GM23248 (cell line): ENCODE measurements around the gene LIN37. TPM values are rescaled to one million over a fixed set of nuclear protein-coding genes. Genes with fewer than 3 reads are reported as not detected.

ENCODE experiments used
- DNase-seq: peaks from one replicate; pipeline ENCODE4 v3.0.0-alpha.2; 2015
- H2AFZ ChIP-seq: fragments of 200-600 bp; sonication (generic); 2 replicates; pipeline ENCODE4 v1.6.1; 2016; ENCODE audit warnings: antibody characterized with exemption
- H3F3A ChIP-seq: fragments of 200-600 bp; sonication (generic); 2 replicates; pipeline ENCODE4 v1.6.1; 2016; ENCODE audit warnings: mild to moderate bottlenecking, antibody characterized with exemption, mixed run types; ENCODE audit not compliant: insufficient read depth
- H3K27ac ChIP-seq: fragments of 200-600 bp; sonication (generic); 2 replicates; pipeline ENCODE4 v1.5.1; 2016; ENCODE audit warnings: mild to moderate bottlenecking
- H3K27me3 ChIP-seq: fragments of 200-600 bp; sonication (generic); replicated peaks from 2 replicates; pipeline ENCODE4 v1.6.1; 2016; ENCODE audit warnings: mild to moderate bottlenecking; ENCODE audit not compliant: insufficient read depth
- H3K36me3 ChIP-seq: fragments of 200-600 bp; sonication (generic); 2 replicates; pipeline ENCODE4 v1.6.1; 2016; ENCODE audit warnings: low read depth, mild to moderate bottlenecking
- H3K4me1 ChIP-seq: fragments of 200-600 bp; sonication (generic); 2 replicates; pipeline ENCODE4 v1.6.1; 2016; ENCODE audit warnings: mild to moderate bottlenecking; ENCODE audit not compliant: insufficient read depth
- H3K4me2 ChIP-seq: fragments of 200-600 bp; sonication (generic); one replicate; pipeline ENCODE4 v1.6.1; 2016; ENCODE audit warnings: mild to moderate bottlenecking; ENCODE audit not compliant: unreplicated experiment
- H3K4me3 ChIP-seq: fragments of 200-600 bp; sonication (generic); 2 replicates; pipeline ENCODE4 v1.5.1; 2016; ENCODE audit warnings: mild to moderate bottlenecking
- H3K79me2 ChIP-seq: fragments of 200-600 bp; sonication (generic); 2 replicates; pipeline ENCODE4 v1.6.1; 2016; ENCODE audit warnings: mild to moderate bottlenecking; ENCODE audit not compliant: insufficient read depth
- H3K9ac ChIP-seq: fragments of 200-600 bp; sonication (generic); 2 replicates; pipeline ENCODE4 v1.6.1; 2016; ENCODE audit warnings: mild to moderate bottlenecking
- H3K9me2 ChIP-seq: fragments of 200-600 bp; sonication (generic); 2 replicates; pipeline ENCODE4 v1.6.1; 2016; ENCODE audit warnings: mixed run types, mild to moderate bottlenecking, moderate library complexity; ENCODE audit not compliant: insufficient read depth
- H3K9me3 ChIP-seq: fragments of 200-600 bp; sonication (generic); one replicate; pipeline ENCODE4 v1.6.1; 2017; ENCODE audit warnings: low read depth
- H4K20me1 ChIP-seq: fragments of 200-600 bp; sonication (generic); 2 replicates; pipeline ENCODE4 v1.6.0; 2016; ENCODE audit not compliant: insufficient read depth
- EZH2 ChIP-seq: fragments of 200-600 bp; sonication (generic); IDR thresholded peaks from 2 replicates; pipeline ENCODE4 v1.6.1; 2018; ENCODE audit warnings: antibody characterized with exemption, mild to moderate bottlenecking; ENCODE audit not compliant: insufficient read depth, poor library complexity, severe bottlenecking
- EZH2phosphoT487 ChIP-seq: fragments of 200-600 bp; sonication (generic); IDR thresholded peaks from 2 replicates; pipeline ENCODE4 v1.6.1; 2018; ENCODE audit warnings: antibody characterized with exemption, moderate library complexity, mild to moderate bottlenecking, low read depth; ENCODE audit not compliant: insufficient read depth
- WGBS, 2 experiments: methylation state at CpG; one replicate each; pipeline ENCODE4 v1.1.6; 2015 to 2017; ENCODE audit warnings: low lambda C conversion rate in 2 of 2, low coverage in 1 of 2; ENCODE audit errors: missing lambda C conversion rate in 2 of 2; 5-methylcytosine and 5-hydroxymethylcytosine counted together
- in situ Hi-C: fragments of 300-500 bp; cut with MboI; formaldehyde crosslinking; loops from 2 replicates; pipeline ENCODE4 v1.15.0; 2020
- polyA plus RNA-seq: library from polyadenylated mRNA; unstranded; fragments of >200 nt; fragmentation: Nextera tagmentation; extraction: Ambion mirVana; gene quantifications from 2 replicates; pipeline ENCODE4 v1.2.1, GENCODE V29; 2016
- total RNA-seq: library from RNA; depleted of rRNA; stranded (reverse); fragments of >200 nt; shearing (Covaris generic); gene quantifications from 2 replicates; pipeline ENCODE4 v1.2.3, GENCODE V29; 2014

The LIN37 gene
- total and polyA plus RNA-seq, 2 experiments from 2014 or later = 9.7 to 12.3 TPM

- TF ChIP-seq EZH2 (no peak), EZH2phosphoT487 (no peak)
Observed at GRCh38 chr19:35760711-35761349, 12.5 kb downstream of the LIN37 start.

GRCh38 chr19:35764432-35765315 is 16.3 kb downstream of the LIN37 start:
- no peak for DNase-seq
- H3K9ac ChIP-seq = no peak overlapping the region
- no peaks in the 10 kb centered on the region for H4K20me1 ChIP-seq
- H3K36me3 ChIP-seq = peaks cover 10% of the 10 kb centered on the region; the same call in 1 of the 2 replicates
- in situ Hi-C loops = no loop called here
- H2AFZ ChIP-seq = no peak overlapping the region
- H3K79me2 ChIP-seq = peaks cover 18% of the 10 kb centered on the region
- H3K27ac ChIP-seq = no peak overlapping the region
- no peak overlapping the region for H3K4me2 ChIP-seq
- H3F3A ChIP-seq = no peaks in the 10 kb centered on the region
- H3K27me3 ChIP-seq = no peaks in the 10 kb centered on the region
- 87 to 92% methylated on average over 15 to 17 of the region's 17 CpGs for WGBS, 2 experiments
- no peaks in the 10 kb centered on the region for H3K9me3 ChIP-seq
- no peaks in the 10 kb centered on the region for H3K9me2 ChIP-seq
- no peak overlapping the region for H3K4me3 ChIP-seq
- H3K4me1 ChIP-seq = no peaks in the 10 kb centered on the region
- TF ChIP-seq EZH2phosphoT487 (no peak), EZH2 (no peak)

More at GRCh38 chr19:35760711-35761349, 12.5 kb downstream of the LIN37 start:
- Histone ChIP-seq H3F3A (peaks cover 3% of the 10 kb centered on the region; the same call in 1 of the 2 replicates), H3K27ac (no peak overlapping the region), H2AFZ (no peak overlapping the region), H3K4me2 (no peak overlapping the region), H3K9ac (no peak overlapping the region), H3K4me1 (peaks cover 16% of the 10 kb centered on the region), H3K9me2 (no peaks in the 10 kb centered on the region), H3K79me2 (peaks cover 31% of the 10 kb centered on the region), H4K20me1 (no peaks in the 10 kb centered on the region), H3K4me3 (no peak overlapping the region), H3K36me3 (peaks cover 10% of the 10 kb centered on the region; the same call in 1 of the 2 replicates), H3K9me3 (no peaks in the 10 kb centered on the region), H3K27me3 (no peaks in the 10 kb centered on the region)
- WGBS, 2 experiments = 85 to 93% methylated on average over 4 of the region's 4 CpGs
- in situ Hi-C loops = no loop called here
- no peak for DNase-seq

GRCh38 chr19:35766571-35767104 is 18.3 kb downstream of the LIN37 start:
- in situ Hi-C loops = no loop called here
- H3K9me2 ChIP-seq = no peaks in the 10 kb centered on the region
- WGBS, 2 experiments = 85 to 92% methylated on average over 5 to 11 of the region's 11 CpGs

GRCh38 chr19:35767288-35768081 is 19.1 kb downstream of the LIN37 start:
- Histone ChIP-seq H3K4me3 (no peak overlapping the region), H3K9me2 (no peaks in the 10 kb centered on the region), H3K4me2 (no peak overlapping the region), H3K4me1 (no peaks in the 10 kb centered on the region), H3K9me3 (no peaks in the 10 kb centered on the region), H4K20me1 (no peaks in the 10 kb centered on the region), H3K27me3 (no peaks in the 10 kb centered on the region), H3F3A (peaks cover 3% of the 10 kb centered on the region), H2AFZ (no peak overlapping the region), H3K9ac (no peak overlapping the region), H3K79me2 (no peaks in the 10 kb centered on the region), H3K27ac (no peak overlapping the region), H3K36me3 (no peaks in the 10 kb centered on the region; the same call in 1 of the 2 replicates)
- TF ChIP-seq EZH2phosphoT487 = no peak
- TF ChIP-seq EZH2 = no peak
- in situ Hi-C loops = no loop called here
- DNase-seq = no peak
- WGBS, 2 experiments = 85 to 95% methylated on average over 15 to 34 of the region's 34 CpGs

More at GRCh38 chr19:35766571-35767104, 18.3 kb downstream of the LIN37 start:
- H3K9ac ChIP-seq = no peak overlapping the region
- H3K27ac ChIP-seq = no peak overlapping the region
- peaks cover 5% of the 10 kb centered on the region; the same call in 1 of the 2 replicates for H3K36me3 ChIP-seq
- no peaks in the 10 kb centered on the region for H3K4me1 ChIP-seq
- no peak overlapping the region for H3K4me3 ChIP-seq
- no peaks in the 10 kb centered on the region for H3K27me3 ChIP-seq
- H3F3A ChIP-seq = no peaks in the 10 kb centered on the region
- no peaks in the 10 kb centered on the region for H3K79me2 ChIP-seq
- no peak overlapping the region for H2AFZ ChIP-seq
- TF ChIP-seq EZH2 = no peak
- no peak for TF ChIP-seq EZH2phosphoT487
- no peaks in the 10 kb centered on the region for H4K20me1 ChIP-seq
- no peak for DNase-seq
- H3K9me3 ChIP-seq = no peaks in the 10 kb centered on the region
- no peak overlapping the region for H3K4me2 ChIP-seq
